Measurements from ENCODE around the gene TEDC1. TPM values are rescaled to one million over a fixed set of nuclear protein-coding genes. Genes with fewer than 3 reads are reported as not detected.
A peak's percentile ranks its signal among the peaks of the same experiment; 100 is the strongest.

TEDC1 gene
- total RNA-seq, 1 experiment from 2014 or later = 17.3 TPM

DNA sequence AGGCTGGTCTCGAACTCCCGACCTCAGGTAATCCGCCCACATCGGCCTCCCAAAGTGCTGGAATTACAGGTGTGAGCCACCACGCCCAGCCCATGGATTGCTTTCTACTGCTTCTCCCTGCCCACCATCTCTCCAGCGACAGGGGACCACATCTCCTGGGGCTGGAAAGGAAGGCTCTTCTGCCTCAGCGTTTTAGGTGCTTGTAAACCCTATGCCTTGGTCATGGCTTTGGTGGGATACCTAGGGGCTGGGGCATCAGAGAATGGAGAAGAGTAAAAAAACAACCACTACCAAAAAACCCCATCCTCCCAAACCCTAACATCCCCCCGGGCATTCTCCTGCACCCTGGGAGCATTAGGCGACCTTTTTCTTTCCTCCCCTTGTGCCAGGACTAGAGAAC lies 34.3 kb downstream of the TEDC1 start:
- no peak for DNase-seq (ENCODE audit: low spot score)

DNA sequence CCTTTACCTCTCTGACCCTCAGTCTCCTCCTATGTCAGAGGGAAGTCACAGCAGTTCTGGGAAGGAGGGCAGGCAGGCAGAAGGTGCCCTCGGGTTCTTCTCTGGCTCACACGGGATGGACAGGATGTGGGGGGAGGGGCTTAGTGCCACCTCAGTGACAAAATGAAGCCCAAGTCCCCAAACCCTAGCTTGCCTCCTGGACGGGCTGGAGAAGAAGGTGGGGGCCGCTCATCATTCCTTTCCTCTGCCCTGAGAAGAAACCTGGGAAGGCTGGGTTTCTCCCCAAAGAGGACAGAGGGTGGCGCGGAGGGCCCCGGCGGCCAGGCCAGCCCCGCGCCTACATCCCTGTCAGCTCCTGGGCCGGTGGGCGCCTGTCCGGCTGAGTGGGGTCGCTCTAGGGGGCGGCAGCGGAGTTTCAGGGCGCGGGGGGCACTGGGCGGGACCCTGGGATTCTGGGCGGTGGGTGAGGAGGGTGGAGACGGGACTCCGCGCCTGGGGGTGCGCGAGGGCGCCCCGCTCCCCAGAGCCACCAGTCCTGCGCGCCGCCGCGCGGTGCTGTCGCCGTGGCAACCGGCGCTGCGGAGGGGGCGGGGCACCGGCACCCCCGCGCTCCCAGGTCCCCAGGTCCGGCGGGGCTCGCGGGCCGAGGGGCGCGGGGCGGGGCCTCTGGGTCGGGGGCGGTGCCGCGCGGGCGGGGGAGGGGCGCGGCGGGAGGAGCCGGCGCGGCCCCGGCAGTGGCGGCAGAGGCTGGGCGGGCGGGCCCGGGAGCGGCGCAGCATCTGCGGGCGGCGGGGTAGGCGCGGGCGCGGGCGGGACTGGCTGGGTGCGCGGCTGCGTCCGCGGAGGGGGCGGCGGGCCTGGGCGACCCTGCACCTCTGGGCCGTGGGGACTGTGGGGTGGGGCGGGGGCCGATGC lies 35.1 kb downstream of the TEDC1 start, which contains the start of gene TMEM121:
TSS of gene TMEM121 (plus strand) at position 723 of the 915 bp plus-strand sequence. CDS start 2,252 bp downstream, outside the sequence.
- DNase-seq (ENCODE audit: low spot score) = peak; percentile 51

DNA sequence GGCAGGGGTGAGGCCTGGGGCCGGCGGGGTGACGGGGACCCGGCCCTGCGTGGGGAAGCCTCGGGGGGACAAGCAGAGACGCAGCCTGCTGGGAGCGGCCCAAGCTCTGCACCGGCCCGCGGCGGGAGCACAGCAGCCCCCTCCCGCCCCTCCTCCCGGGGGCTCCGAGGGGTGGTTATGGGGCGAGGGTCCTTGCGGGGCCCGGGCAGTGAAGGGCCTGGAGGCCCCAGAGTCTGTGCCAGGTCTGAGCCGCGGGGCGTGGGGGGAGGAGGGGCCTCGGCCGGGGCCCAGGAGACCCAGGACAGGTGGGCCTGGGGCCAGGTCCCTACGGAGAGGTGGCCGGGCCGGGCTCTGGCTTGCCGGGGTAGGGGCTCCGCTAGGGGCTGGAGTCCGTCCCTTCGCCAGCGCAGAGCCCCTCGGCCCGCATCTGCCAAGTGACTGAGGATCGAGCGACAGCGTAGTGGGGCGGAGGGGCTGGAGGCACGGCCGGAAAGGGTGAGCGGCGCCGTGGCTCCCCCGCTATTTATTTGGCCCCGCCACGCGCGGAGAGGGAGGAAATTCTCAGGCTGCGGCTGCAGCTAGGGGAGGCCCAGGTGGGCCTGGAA lies 35.8 kb downstream of the TEDC1 start:
- no peak for DNase-seq (ENCODE audit: low spot score)

DNA sequence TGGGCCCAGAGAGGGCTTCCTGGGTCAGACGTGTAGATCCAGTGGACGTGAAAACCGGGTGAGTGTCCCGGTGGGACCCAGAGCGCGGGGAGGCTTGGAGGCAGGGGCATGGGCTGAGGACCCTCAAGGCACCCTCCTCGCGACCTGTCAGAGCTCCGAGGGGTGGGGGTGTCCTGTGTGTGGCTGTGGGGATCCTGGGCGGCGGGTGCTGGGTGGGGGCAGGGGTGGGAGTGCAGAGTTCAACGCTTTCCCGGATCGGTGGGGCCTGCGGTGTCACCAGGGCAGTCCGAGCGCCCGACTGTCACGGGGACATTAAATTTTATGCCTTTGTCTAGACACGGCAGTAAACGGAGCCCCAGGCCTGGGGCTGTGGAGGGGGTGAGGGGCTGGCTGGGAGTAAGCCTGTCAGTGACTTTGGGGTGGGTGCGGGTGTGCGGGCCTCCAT lies 36.4 kb downstream of the TEDC1 start:
- DNase-seq (ENCODE audit: low spot score) = no peak

DNA sequence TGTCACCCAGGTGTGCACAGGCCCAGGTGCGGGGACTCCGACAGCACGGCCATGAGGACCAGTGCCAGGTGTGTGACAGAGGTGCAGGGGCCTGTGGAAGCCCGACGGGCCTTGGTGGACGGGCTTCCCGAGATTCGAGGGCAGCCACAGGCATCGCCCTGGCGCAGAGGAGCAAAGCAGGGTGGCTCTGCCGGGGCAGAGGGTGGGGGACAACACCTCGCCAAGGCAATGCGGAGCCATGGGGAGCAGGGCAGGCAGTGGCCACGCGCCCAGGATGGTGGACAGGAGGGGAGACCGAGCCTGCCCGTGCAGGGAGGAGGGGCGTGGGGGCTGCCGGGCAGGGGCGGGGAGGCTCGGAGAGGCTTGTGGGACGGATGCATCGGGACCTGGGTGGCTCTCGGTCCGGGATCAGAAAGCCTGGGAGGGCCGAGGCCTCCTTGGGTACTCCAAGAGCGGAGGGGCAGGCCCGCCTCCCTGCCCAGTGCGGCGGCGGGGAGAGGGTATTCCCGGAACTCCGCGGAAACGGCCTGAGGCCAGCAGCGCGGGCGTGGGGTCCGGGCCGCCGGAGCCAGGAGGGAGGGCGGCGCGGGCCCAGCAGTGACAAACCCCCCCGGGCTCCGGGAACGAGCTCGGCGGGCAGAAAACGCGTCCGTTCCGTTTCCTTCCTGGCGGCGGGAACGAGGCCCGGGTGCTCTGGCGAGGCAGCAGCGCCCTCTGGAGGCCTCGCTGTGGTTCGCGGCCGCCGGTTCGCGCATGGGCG lies 37.0 kb downstream of the TEDC1 start:
- peak; percentile 55 for DNase-seq (ENCODE audit: low spot score)

DNA sequence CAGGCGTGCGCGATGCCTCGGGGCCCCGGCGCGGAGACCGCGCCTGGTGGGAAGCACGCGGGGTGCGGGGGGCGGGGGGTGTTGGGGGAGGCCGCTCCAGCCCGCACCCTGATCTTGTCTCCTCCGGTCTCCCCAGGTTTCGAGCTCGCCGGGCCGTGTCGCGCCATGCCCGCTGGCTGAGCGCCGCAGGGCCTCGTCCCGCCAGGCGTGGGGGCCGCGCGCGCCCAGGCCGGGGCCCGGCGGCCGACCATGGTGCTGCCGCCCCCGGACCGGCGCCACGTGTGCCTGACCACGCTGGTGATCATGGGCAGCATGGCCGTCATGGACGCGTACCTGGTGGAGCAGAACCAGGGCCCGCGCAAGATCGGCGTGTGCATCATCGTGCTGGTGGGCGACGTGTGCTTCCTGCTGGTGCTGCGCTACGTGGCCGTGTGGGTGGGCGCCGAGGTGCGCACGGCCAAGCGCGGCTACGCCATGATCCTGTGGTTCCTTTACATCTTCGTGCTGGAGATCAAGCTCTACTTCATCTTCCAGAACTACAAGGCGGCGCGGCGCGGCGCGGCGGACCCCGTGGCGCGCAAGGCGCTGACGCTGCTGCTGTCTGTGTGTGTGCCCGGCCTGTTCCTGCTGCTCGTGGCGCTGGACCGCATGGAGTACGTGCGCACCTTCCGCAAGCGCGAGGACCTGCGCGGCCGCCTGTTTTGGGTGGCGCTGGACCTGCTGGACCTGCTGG lies 37.7 kb downstream of the TEDC1 start:
- no peak for DNase-seq (ENCODE audit: low spot score)

DNA sequence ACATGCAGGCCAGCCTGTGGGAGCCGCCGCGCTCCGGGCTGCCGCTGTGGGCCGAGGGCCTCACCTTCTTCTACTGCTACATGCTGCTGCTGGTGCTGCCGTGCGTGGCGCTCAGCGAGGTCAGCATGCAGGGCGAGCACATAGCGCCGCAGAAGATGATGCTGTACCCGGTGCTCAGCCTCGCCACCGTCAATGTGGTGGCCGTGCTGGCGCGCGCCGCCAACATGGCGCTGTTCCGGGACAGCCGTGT lies 38.2 kb downstream of the TEDC1 start:
- no peak for DNase-seq (ENCODE audit: low spot score)

DNA sequence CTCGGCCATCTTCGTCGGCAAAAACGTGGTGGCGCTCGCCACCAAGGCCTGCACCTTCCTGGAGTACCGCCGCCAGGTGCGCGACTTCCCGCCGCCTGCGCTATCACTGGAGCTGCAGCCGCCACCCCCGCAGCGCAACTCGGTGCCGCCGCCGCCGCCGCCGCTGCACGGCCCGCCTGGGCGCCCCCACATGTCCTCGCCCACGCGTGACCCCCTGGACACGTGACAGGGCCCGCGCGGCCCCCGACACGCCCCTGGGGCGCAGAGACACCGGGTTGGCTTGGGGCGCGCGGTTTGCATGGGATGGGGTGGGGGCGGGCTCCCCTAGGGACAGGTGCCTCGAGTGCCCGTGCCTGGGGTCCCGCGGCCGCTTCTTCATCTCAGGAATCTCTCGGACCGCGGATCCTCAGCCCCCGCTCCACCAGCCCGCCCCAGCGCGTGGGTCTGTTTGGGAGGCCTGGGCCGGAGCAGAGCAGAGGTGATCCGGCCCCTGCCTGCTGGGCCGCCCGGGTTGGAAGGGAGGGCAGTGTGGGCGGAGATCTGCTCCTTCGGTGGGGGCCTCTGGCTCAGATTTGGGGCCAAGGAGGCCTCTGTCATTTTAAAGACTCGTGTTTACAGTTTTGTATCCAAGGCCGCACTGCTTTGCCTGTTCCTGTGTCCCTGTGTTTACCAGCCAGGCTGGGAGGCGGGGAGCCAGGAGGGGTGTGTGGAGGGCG lies 38.7 kb downstream of the TEDC1 start:
- DNase-seq (ENCODE audit: low spot score) = no peak

DNA sequence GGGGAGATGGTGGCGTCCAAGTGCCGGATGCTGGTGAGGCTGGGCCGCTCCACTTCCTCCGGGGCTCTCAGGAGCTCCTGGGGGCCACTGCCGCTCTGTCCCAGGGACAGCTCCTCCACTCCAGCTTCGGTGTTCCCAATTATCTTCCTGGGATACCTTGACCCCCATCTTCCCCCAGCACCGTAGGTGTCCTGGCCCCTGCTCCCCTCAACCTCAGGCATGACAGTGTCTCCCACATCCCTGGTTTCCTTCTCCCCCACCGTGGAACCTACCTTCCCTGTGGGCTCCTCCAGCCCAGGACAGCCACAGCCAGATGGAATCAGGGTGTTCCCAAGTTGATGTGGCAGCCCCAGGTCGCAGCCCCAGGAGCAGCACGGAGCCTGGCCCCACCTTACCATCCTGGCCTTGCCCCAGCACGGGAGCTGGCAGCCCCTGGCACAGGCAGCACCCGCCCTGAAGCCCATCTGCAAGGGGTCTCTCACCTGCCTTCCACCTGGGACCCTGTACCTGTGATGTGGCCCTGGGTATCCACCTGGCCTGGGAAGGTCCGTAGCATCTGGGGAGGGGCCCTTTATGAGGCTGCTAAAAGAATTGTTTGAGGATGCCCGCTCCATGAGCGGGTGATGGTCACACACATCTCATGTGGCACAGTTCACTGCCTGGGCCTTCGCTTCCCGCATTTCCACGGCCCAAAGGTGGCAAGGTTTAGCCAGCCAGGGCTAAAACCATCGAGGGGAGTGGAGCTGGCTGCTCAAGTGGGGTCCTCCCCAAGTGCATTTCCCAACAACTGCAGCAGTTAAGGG lies 39.4 kb downstream of the TEDC1 start:
- DNase-seq (ENCODE audit: low spot score) = no peak

DNA sequence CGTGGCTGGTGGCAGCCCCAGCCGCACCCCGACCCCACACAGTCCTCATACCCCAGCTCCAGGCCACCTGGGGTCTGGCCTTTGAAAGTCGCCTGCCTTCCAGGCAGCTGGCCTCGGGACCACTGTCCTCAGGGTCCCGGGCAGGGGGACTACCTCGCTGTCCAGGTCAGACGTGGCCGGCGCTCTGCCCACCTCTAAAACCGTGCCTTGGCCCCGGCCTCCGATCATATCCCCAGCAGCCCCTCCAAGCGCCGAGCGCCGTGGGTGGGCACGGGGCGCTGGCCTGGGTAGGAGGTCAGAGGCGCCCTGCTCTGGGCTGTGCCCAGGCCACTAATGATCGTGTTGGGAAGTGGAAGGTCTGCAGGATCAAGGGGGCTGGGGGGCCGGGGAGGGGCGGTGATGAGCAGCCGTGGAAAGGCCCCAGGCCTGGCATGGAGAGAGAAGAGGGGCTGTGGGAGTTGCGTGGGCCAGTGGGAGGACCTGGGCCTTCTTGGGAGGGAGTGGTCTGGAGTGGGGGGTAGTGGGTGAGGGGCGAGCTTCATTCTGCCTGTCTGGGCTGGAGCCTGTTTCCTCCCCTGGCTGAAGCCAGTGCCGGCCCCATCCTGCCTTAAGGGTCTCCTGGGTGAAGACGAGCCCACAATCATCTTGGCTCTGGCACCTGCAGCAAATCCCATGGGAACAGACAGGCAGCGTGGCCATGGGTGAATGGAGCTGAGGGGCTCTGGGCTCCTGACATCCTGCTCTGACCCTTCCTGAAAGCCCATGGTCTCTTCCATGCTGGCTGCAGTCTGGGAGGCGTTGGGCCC lies 40.2 kb downstream of the TEDC1 start:
- no peak for DNase-seq (ENCODE audit: low spot score)

DNA sequence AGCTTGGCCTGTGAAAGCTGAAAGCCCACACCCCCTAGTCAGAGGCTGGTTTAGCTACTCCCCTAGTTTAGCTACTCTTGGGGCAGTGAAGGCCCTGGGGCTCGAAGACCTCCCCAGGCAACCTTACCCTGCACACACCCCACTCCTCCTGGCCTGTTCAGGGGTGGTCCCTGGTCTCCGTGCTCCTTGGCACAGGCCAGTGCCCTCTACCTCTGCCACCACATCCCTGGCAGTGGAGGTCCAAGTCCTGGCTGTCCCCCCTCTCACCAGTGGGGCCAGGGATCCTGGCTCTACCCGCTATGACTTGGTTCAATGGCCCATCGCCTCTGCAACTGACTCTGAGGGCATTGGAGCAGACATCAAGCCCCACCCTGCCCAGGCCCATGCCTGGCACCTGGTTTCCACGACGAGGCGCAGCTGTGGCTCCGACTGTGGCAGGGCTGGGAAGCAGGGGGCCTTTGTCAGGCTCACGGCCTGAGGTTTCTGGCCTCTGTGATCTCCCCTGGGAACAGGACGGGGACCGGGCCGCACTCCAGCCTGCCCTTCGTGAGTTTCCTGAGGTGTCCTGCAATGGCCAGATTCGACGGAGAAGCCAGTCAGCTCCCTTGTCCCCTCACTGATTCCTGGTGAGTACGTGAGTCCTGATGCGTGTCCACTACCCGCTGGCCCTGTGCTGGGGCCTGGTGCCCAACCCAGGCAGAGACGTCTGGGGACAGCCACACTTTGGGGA lies 41.0 kb downstream of the TEDC1 start:
- no peak for DNase-seq (ENCODE audit: low spot score)

DNA sequence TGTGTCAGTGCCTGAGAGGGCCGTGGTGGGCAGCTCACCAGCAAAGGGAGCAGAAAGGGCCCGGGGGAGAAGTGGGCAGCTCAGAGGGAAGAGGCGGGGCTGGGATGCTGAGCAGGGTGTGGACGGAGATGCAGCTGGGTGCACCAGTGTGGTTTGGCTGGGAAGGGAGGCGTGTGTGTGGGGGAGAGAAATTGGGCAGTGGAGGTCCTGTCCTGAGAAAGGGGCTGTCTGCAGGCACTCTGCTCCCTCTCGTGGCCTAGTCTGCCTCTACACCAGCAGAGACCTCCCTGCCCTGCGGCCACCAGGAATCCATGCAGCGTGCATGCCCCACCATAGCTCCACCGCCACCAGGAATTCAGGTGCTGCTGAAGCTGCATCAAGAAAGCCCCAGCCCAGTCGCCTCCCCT lies 41.7 kb downstream of the TEDC1 start:
- no peak for DNase-seq (ENCODE audit: low spot score)

DNA sequence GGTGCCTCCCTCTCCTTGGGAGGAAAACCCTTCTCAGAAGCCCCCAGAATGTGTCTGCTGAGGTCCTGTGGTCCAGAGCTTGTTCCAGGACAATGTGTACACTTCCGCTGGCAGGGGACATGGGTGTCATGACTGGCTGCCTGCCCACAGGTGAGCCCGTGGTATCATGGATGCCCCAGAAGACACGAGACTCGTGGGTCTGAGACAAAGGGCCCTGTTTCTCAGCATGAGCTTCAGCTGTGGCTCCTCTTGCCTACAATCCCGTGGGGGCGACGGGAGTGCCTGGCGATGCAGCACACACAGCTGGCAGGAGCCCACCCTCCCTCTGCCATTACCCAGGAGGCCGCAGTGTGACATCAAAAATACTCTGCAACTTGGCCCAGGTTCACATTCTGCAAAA lies 42.3 kb downstream of the TEDC1 start:
- DNase-seq (ENCODE audit: low spot score) = no peak

DNA sequence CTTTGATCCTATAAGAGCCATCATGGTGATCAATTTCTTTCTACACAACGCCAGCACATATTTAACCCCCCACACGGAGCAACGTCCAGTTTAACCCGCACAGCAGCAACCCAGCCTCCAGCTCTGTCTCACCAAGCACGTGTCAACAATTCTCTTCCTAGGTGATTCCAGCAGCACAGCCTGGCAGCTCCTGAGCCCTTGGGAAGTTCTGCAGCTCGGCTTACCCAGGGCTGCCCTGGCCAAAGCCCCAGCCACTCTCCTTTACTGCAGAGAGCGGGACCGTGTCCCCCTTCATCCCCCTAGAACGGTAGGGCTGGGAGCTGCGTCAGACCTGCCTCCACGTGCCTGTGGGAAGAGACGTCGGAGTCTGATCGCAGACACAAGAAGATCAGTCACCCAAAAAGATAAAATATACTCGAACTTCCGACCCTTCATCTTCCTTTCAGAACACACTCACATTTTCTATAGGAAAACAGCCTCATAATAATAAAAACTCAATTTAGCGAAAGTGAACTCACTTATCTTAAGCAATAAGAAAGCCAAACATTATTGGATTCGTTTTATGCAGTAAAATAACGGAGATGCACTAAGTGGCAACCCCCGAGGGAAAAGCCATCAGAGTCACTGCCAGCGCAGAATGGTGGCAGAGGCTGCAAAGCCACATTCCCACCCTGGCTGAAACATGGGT lies 42.9 kb downstream of the TEDC1 start:
- no peak for DNase-seq (ENCODE audit: low spot score)

DNA sequence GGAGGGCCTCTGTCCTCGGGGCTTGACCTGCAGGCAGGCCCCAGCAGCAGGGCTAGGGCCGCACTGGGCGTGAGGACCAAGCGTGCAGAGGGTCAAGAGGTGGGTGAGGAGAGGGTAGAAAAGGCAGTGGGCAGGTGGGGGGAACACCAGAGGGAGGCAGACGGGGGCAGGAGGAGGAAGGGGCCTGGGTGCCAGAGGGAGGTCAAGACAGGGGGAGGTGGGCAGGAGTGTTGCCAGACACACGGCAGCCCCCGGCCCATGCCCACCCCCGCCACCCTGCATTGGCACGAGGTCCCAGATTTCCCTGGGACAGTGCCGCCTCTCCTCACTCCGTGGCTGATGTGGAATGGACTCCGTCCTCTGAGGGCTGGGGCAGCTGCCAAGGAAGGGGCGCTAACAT lies 43.5 kb downstream of the TEDC1 start:
- no peak for DNase-seq (ENCODE audit: low spot score)

DNA sequence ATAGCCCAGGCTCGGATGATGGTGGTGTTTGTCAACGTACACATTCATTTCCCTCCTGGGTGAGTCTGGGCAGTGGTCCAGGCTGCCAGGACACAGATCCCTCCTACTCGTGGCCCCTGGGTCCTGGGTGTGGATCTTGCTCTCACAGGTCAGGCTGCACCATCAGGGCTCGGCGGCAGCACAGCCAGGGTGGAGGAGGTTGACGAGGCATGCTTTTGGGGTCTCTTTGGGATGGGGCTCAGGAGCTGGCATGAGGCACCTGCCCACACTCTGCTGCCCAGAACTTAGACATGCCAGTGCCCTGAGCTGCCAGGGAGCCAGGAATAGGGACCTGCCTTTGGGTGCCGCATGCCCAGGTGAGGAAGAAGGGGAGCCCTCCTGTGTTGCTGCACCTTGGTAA lies 45.0 kb downstream of the TEDC1 start:
- DNase-seq (ENCODE audit: low spot score) = no peak

DNA sequence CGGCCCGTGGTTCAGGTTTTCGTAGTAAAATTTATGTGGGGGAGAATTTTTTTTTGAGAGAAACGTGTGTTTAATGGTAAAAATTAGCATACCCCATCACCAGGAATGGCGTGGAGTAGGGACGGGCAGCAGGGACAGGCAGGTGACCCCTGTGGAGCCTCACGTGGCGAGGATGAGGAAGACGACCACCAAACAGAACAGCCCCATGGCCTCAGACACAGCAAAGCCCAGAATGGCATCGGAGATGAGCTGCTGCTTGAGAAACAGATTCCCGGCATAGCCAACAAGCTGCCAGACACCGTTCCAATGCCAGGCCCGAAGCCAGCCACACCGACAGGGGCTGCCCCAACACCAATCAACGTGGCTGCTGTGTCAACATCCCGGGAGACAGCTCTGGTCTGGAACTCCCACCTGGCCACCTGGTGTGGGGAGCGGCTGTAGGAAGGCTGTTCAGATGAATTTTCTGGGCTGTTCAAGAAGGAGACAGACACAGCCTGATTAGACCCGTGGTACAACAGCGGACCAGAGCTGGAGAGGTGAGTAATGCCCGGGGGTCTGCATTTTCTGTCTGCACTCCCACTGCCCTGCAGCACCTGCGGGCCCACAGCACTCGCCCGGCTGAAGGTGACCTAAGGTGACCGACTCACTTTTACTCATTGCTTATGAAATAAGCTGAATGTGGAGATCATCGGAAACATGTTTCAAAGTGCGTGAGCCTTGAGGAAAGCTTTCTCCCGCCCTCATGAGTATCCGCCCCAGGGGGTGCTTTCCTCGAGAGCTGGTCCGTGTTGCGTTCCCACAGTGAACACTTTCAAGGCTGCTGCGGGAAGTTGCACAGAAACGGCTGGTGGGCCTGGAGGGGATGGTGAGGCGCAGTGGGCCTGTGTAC lies 45.9 kb downstream of the TEDC1 start:
- DNase-seq (ENCODE audit: low spot score) = no peak

Data from H4 (cell line).